Activated CD4-positive, alpha-beta T cell treated with anti-CD3 and anti-CD28 coated beads, Interleukin-2, amount 50 U/mL, for 24 hours (primary cell): ENCODE measurements around the gene PER2.
A peak's percentile ranks its signal among the peaks of the same experiment; 100 is the strongest.
"Not testable (repeated sequence)": the region's sequence is repeated elsewhere in the genome, so short reads cannot be mapped to it uniquely, and the experiment has no call there.

Experiments used
- DNase-seq, 2 donors: peaks; one replicate each; pipeline ENCODE4 v3.0.0-alpha.2; 2020; ENCODE audit warnings: low read depth in 1 of 2, low spot score in 1 of 2

Gene PER2

DNA sequence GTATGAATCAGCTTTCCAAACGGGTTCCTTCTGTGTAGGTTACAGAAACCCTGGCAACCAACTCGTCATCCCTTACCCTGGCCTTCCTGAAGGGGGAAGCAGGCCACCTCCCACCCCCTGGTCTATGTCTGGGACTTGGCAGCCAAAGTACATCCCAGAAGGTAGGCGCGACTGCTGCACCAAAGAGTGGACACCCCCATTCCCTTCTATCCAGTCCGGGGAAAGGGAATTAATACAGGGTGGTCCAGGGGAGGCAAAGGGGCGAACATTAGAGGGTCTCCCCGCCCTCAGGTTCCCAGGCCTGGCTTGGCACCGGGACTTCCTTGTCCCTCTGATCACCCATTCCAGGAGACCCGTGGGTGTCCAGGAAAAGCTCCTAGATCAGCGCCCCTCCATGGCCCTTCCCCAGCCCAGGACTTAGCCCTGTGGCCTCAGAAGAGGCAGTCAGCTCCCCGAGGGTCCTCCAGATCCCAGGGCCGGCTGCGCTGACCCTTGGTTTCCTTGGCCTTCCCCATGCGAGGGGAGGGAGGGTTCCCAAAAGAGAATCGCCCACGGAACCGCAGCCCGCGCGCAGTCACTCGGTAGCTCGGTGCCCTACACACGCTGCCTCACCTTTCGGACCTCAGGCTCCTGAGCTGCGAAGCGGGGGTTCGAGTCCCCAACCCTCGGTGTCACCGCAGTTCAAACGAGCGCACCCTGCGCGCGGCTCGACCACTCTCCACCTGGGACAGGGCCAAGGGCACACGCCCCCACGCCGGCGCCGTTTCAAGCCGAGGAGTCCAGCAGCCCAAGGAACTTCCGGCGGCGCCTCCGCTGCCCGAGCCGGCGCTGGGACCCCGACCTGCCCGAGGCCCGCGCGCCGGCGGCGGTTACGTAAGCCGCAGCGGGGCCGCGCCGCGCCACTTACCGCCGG is at the start of gene PER2:
TSS of gene PER2 (minus strand) at position 874 of the 913 bp plus-strand sequence. CDS start 10,674 bp downstream, outside the sequence.
- peak; percentile 21 for DNase-seq

DNA sequence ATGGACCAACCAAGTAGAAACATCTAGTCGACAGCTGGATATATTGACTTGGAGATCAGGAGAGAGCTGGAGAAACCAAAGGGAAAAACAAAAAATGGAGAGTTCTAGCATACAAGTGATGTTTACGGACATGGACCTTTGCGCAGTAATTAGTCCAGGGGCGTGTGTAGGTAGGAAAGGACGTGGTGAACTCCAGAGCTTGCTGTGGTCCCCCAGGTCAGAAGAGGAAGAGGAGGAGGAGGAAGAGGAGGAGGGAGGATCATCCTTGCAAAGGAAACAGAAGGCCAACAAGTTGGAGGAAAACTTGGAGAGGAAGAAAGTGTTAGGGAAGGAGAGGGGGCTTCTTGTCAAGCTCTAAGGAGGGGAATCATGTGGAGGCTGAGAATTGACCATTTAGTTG is 49.4 kb upstream of the PER2 start:
- DNase-seq: no peak

DNA sequence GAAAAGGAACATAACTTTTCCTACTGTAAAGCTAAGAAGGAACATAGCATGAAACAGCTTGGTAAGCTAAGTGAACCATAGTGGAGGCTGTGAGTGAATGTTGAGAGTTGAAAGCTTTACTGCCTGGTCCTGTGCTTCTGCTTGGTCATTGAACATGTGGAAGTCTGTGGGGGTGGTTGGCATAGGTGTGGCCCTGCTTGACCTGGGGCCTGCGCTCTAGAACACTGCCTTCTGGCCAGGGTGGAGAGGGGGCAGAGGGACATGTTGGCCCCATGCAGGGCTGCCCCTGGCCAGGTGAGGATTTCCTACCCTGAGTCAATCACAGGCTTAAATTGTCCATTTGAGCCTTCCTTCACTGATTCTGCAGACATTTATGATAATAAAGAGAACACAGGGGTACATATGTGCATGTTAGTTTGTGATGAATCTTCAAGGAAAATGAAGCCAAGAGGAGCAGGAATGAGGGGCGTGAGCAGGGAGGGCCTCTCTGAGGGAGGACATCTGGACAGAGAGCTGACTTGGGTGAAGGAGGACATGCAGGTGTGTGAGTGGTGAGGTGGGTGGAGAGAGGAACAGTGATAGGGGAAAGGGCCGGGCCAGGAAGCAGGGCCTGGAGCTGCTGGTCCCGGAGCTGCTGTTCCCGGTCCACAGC is 48.5 kb upstream of the PER2 start:
- no peak for DNase-seq

DNA sequence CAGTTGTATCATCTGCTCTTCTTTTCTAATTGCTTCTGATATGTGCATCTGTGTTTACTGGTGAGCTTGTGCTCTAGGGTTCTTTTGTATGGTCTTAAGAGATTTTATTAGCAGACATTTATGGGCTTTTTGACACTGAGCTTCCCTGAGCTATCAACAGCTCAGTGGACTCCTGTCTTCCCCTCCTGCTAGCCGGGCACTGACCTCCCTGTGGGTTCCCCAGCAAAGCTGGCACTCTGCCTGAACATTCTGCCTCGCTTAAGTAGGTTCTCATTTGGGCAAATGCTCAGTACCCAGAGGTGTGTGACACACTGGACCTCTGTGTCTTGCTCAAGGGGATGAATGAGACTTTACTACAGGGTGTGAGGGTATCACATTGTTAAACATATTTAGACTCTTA is 47.7 kb upstream of the PER2 start:
- DNase-seq: no peak

- DNase-seq: not testable (repeated sequence)
These were observed 47.2 kb upstream of the PER2 start for GRCh38 chr2:238335591-238335990.

- no peak for DNase-seq
These were observed 46.5 kb upstream of the PER2 start for GRCh38 chr2:238334885-238335284.

DNA sequence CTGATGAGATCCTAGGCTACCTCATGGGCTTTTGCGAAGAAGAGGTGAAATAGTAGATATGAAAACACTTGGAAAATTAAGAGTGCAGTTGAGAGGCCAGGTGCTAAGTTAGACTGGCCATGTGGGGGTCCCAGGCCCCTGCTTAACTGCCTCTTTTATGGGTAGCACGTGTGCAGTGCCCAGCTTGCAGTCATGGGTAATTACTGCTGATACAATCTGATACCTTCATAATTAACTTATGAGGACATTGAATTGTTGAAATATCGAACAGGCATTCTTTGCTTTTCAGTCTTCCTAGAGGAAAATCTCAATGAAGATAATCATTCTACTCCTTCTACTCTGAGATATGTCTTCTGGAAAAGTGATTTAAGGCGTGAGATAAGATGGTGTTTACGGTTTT is 43.5 kb upstream of the PER2 start:
- no peak for DNase-seq

- DNase-seq: no peak
These were observed 42.0 kb upstream of the PER2 start for GRCh38 chr2:238330391-238330790.

DNA sequence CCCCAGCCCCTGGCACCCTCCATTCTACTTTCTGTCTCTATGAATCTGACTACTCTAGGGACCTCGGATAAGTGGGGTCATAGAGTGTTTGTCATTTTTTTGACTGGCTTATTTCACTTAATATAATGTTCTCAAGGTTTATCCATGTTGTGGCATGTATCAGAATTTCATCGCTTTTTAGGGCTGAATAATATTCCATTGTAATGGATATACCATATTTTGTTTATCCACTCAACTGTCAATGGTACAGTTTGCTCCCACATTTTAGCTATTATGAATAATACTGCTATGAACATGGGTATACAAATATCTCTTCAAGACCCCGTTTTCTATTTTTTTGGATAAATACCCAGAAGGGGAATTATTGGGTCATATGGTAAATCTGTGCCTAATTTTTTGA is 39.3 kb upstream of the PER2 start:
- no peak for DNase-seq

DNA sequence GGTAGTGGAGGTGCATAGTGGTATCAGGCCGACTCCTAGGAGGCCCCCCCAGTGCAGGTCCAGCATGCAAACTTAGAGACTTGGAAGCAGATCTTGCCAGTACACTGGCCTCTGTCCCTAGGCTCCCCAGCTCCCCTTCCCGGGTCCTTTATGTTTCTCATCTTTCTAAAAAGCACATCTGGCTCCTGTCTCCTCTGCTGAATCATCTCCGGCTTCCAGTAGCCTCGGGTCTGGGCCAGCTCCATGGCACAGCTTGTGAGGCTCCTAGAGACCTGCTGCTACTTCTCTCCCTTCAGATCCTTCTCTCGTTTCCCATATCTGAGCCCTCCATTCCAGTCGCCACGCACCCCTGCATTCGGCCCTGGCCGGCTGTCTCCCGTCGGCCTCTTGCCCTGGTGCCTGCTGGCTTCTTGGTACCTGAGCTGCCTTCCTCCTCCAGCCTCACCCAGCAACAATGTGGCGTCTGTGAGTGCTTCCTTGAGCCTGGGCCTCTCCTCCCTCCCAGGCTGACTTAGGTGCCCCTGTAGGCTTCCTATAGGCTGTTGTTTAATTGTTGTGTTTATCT is 38.5 kb upstream of the PER2 start:
- no peak for DNase-seq

DNA sequence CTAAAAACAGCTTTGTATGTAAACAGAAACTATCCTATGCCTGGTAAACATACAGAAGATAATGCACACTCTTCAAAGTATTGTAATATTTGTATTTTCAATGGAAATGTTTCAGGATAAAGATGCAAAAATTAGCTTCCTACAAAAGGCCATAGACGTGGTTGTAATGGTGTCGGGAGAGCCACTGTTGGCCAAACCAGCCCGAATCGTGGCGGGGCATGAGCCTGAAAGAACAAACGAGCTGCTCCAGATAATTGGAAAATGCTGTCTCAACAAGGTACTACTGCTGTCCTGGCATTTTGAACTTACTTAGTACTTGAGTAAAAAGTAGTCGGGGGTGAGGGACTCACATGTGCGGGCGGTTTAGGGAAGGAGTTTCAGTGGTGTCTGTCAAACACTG is 37.3 kb upstream of the PER2 start:
- DNase-seq: no peak

GRCh38 chr2:238324248-238324647 is 35.8 kb upstream of the PER2 start:
- not testable (repeated sequence) for DNase-seq

DNA sequence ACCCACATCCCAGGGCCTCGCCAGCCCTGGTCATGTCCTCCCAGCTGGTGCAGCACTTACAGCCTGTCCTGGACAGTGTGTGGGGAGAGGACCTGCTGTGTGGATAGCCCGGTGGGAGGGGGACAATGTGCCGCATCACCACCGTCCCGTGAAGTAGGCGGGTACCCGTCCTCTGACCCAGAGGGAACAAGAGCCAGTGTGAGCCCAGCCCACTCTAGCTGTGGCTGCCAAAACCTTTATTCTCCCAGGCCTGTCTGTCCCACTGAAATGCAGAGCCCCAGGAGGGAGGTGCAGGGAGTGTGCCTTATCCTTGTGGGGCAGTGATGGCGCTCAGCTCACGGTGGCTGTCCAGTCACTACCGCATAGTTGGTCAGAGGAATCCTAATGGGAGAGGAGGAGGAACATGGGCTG is 33.6 kb upstream of the PER2 start:
- no peak for DNase-seq

- no peak for DNase-seq
These were observed 33.1 kb upstream of the PER2 start for GRCh38 chr2:238321467-238321866.

GRCh38 chr2:238320648-238321281 is 32.4 kb upstream of the PER2 start:
- DNase-seq: no peak

- DNase-seq: peak; percentile 69 to 79
These were observed 31.8 kb upstream of the PER2 start, which contains the start of gene TRAF3IP1 for GRCh38 chr2:238320246-238320647. TSS of gene TRAF3IP1 (plus strand) at chr2:238320518. CDS start at chr2:238320663, 145 bp downstream.

GRCh38 chr2:238315031-238315595 is 26.7 kb upstream of the PER2 start:
- DNase-seq: no peak

GRCh38 chr2:238314576-238314975 is 26.2 kb upstream of the PER2 start:
- no peak for DNase-seq

DNA sequence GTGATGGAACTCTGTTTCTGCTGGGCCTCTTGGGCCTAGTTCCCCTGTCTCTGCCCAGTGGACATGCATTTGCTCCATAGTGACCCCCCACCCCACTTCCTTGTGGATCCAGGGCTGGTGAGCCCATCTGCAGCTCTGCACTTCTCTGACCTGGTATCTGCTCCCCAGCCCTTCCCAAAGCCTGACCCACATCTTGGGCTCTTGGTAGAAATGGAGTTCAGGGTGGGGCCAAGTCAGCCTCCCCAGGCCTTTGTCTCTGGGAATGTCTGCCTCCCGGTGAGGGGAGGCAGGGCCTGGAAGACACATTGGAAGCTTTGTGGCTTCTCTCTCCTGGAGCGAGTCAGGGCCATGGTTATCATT is 25.6 kb upstream of the PER2 start:
- DNase-seq: no peak

- no peak for DNase-seq
These were observed 25.0 kb upstream of the PER2 start for GRCh38 chr2:238313289-238313990.

GRCh38 chr2:238310721-238311120 is 22.3 kb upstream of the PER2 start:
- not testable (repeated sequence) for DNase-seq
